ENCODE results near the gene SMYD3. TPM values are rescaled to one million over a fixed set of nuclear protein-coding genes. Genes with fewer than 3 reads are reported as not detected.

SMYD3 gene
- total and polyA plus RNA-seq, 2 of the 4 experiments (the other 2 are of a cell fraction), result 26.5 to 37.6 TPM

DNA sequence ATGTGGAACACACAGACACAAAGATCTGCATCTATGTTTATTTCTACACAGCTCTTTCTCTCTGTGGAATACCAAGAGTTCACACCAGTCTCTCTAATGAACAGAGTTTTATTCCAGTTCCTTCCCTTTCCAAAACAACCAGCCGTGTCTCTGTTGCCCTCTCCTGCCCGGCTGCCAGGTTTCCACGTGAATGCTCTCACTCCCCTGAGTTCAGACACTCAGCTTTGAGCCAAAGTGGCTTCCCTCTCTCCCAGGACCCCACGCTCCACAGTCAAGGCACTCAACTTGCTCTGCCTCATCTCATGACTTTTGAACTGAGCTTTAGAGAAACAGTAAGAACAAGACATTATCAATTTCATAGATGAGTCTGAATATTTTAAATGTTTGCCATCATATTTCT lies 488.9 kb downstream of the SMYD3 start:
- Histone ChIP-seq H3K14ac (replicated peaks; ENCODE audit: low read depth, low read length) (no peak overlapping the region), H3K56ac (ENCODE audit: extremely low read depth, insufficient read depth, low read length) (no peak overlapping the region), H3K4me3 (ENCODE audit: insufficient read depth, low read depth, low read length) (no peak overlapping the region), H4K5ac (ENCODE audit: low read depth, low read length) (no peak overlapping the region), H3K18ac (ENCODE audit: low read depth, low read length) (no peak overlapping the region), H3K36me3 (ENCODE audit: control insufficient read depth, insufficient read depth, low read length) (no peaks in the 10 kb centered on the region), H2BK120ac (ENCODE audit: low read depth, low read length) (no peak overlapping the region), H3K9me3 (ENCODE audit: control insufficient read depth, insufficient read depth, low read length) (no peaks in the 10 kb centered on the region), H2AFZ (replicated peaks; ENCODE audit: low read length, poor library complexity) (no peak overlapping the region), H3K9ac (ENCODE audit: low read depth, low read length) (no peak overlapping the region), H3K4ac (ENCODE audit: low read depth, low read length) (no peak overlapping the region), H2BK20ac (ENCODE audit: low read depth, low read length) (no peak overlapping the region), H2BK5ac (ENCODE audit: low read depth, low read length, poor library complexity, severe bottlenecking) (no peak overlapping the region), H2BK15ac (ENCODE audit: low read depth, low read length) (no peak overlapping the region), H4K20me1 (ENCODE audit: insufficient read depth, low read length) (no peaks in the 10 kb centered on the region), H3K23ac (ENCODE audit: low read depth, low read length) (no peak overlapping the region), H3K27ac (ENCODE audit: insufficient read depth, low read length) (no peak overlapping the region), H2AK5ac (ENCODE audit: low read depth, low read length) (no peak overlapping the region), H3K4me2 (ENCODE audit: low read depth, low read length) (no peak overlapping the region), H4K8ac (ENCODE audit: low read depth in 2 of 2, low read length in 2 of 2) (no peak overlapping the region), H4K91ac (ENCODE audit: insufficient read depth, low read depth, low read length) (no peak overlapping the region), H3K4me1 (ENCODE audit: control insufficient read depth, insufficient read depth, low read length) (no peaks in the 10 kb centered on the region), H3K9me1 (ENCODE audit: insufficient read depth, low read length) (no peaks in the 10 kb centered on the region), H3K27me3 (ENCODE audit: control insufficient read depth, insufficient read depth, low read length) (no peaks in the 10 kb centered on the region), H2AK9ac (replicated peaks; ENCODE audit: low read depth, low read length, poor library complexity) (no peak overlapping the region), H3K79me1 (ENCODE audit: low read depth in 1 of 2, low read length in 2 of 2) (no peaks in the 10 kb centered on the region)
- no peak for TF ChIP-seq SMC3 (IDR thresholded peaks at IDR 0.05; ENCODE audit: low read depth, low read length)
- TF ChIP-seq, protein P1, sequence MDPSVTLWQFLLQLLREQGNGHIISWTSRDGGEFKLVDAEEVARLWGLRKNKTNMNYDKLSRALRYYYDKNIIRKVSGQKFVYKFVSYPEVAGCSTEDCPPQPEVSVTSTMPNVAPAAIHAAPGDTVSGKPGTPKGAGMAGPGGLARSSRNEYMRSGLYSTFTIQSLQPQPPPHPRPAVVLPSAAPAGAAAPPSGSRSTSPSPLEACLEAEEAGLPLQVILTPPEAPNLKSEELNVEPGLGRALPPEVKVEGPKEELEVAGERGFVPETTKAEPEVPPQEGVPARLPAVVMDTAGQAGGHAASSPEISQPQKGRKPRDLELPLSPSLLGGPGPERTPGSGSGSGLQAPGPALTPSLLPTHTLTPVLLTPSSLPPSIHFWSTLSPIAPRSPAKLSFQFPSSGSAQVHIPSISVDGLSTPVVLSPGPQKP (IDR thresholded peaks at IDR 0.05; ENCODE audit: borderline replicate concordance, low read depth, low read length), result no peak
- TF ChIP-seq RCOR1 (IDR thresholded peaks at IDR 0.05; ENCODE audit: insufficient replicate concordance, low read length), result no peak
- no peak for TF ChIP-seq RAD21 (IDR thresholded peaks at IDR 0.05; ENCODE audit: low read length)
- no peak for TF ChIP-seq RFX5 (IDR thresholded peaks at IDR 0.05; ENCODE audit: low read depth, low read length)
- BruUV-seq (replicated peaks), result no TSS peak
- DNase-seq (no peak), ATAC-seq (ENCODE audit: low read depth) (no peak)
- 60% methylated on average over 1 of the region's 4 CpGs; no CpG with 5 or more reads in 1 of the 2 experiments for WGBS, 2 experiments (ENCODE audit: extremely low coverage in 2 of 2, insufficient read length in 1 of 2)
- intact Hi-C loops (cut with micrococcal nuclease), result no loop called here
- CTCF ChIA-PET, result interaction anchor here (0.6 kb wide), 1 partner anchor 429 kb away, joined by 6 read pairs; no protein-coding TSS in a partner anchor
- dilution Hi-C loops (cut with HindIII; ENCODE audit: low sequenced_read_pairs, unreplicated experiment), result no loop called here
- in situ Hi-C loops (cut with MboI; ENCODE audit: low sequenced_read_pairs), result loop anchor here (10.0 kb wide), 1 partner anchor 257 kb away; no protein-coding TSS in a partner anchor
- POLR2A ChIA-PET (ENCODE audit: unreplicated experiment), result no interaction called here
